ENCODE data around the gene ZBTB7C.

DNA sequence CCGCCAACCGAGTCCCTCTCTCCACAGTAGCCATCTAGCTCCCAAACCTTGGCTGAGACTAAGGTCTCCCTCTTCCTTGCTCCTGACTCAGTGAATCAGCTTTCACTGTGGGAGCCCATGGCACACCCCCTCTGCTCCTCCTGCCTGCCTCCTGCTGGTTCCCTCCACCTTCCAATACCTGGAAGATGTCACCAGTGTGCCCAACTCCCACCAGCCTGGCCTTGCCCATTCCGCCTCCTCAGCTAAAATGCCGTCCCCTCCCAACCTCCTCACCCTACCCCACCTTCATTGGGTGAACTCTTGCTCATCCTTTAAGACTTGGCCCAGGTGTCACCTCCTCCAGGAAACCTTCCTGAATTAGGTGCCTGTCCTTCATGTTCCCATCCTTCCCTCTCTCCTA is 348.8 kb downstream of the ZBTB7C start:
- TF ChIP-seq EZH2 (IDR thresholded peaks at IDR 0.05; ENCODE audit: borderline replicate concordance, low read depth, low read length, poor library complexity, severe bottlenecking): no peak
- TF ChIP-seq, protein P1, sequence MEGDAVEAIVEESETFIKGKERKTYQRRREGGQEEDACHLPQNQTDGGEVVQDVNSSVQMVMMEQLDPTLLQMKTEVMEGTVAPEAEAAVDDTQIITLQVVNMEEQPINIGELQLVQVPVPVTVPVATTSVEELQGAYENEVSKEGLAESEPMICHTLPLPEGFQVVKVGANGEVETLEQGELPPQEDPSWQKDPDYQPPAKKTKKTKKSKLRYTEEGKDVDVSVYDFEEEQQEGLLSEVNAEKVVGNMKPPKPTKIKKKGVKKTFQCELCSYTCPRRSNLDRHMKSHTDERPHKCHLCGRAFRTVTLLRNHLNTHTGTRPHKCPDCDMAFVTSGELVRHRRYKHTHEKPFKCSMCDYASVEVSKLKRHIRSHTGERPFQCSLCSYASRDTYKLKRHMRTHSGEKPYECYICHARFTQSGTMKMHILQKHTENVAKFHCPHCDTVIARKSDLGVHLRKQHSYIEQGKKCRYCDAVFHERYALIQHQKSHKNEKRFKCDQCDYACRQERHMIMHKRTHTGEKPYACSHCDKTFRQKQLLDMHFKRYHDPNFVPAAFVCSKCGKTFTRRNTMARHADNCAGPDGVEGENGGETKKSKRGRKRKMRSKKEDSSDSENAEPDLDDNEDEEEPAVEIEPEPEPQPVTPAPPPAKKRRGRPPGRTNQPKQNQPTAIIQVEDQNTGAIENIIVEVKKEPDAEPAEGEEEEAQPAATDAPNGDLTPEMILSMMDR (conservative IDR thresholded peaks at IDR 0.05; ENCODE audit: low read depth, low read length): no peak
